HepG2 (cell line): ENCODE measurements around the gene SCRT2. TPM values are rescaled to one million over a fixed set of nuclear protein-coding genes. Genes with fewer than 3 reads are reported as not detected.

Experiments used
- ATF2 ChIP-seq: sonication (generic); formaldehyde crosslinking; IDR thresholded peaks from 2 replicates; pipeline ENCODE4 v1.4.0; 2020; ENCODE audit warnings: missing genetic modification reagents
- EED ChIP-seq: sonication (generic); formaldehyde crosslinking; IDR thresholded peaks from 2 replicates; pipeline ENCODE4 v1.5.0; 2020; ENCODE audit warnings: mild to moderate bottlenecking, missing genetic modification reagents
- FOXO4 ChIP-seq: sonication (generic); formaldehyde crosslinking; conservative IDR thresholded peaks from 2 replicates; pipeline ENCODE4 v1.8.1; 2023; ENCODE audit warnings: missing genetic modification reagents
- GFI1 ChIP-seq: sonication (generic); formaldehyde crosslinking; IDR thresholded peaks from 2 replicates; pipeline ENCODE4 v1.5.0; 2020; ENCODE audit warnings: missing genetic modification reagents, mild to moderate bottlenecking, borderline replicate concordance
- IRF1 ChIP-seq: sonication (generic); formaldehyde crosslinking; IDR thresholded peaks from 2 replicates; pipeline ENCODE4 v1.4.0; 2020; ENCODE audit warnings: low read depth, mild to moderate bottlenecking, missing genetic modification reagents
- KDM6A ChIP-seq: IDR thresholded peaks from 2 replicates; pipeline ENCODE4 v1.6.1; 2016; ENCODE audit warnings: low read depth
- NAIF1 ChIP-seq: sonication (generic); formaldehyde crosslinking; IDR thresholded peaks from 2 replicates; pipeline ENCODE4 v1.5.0; 2020; ENCODE audit warnings: mild to moderate bottlenecking, missing genetic modification reagents, borderline replicate concordance
- NFE2L2 ChIP-seq: fragments of 150-350 bp; IDR thresholded peaks from 2 replicates; pipeline ENCODE4 v1.6.1; 2014; ENCODE audit warnings: low read length
- PHB2 ChIP-seq: fragments of 450-650 bp; IDR thresholded peaks from 2 replicates; pipeline ENCODE4 v1.6.1; 2018; ENCODE audit not compliant: partially characterized antibody
- RBAK ChIP-seq: sonication (generic); formaldehyde crosslinking; IDR thresholded peaks from 2 replicates; pipeline ENCODE4 v1.5.1; 2020; ENCODE audit warnings: mild to moderate bottlenecking, missing genetic modification reagents
- SNAI1 ChIP-seq: sonication (generic); formaldehyde crosslinking; IDR thresholded peaks from 2 replicates; pipeline ENCODE4 v1.5.0; 2020; ENCODE audit warnings: mild to moderate bottlenecking, missing genetic modification reagents, borderline replicate concordance
- WIZ ChIP-seq: sonication (generic); formaldehyde crosslinking; IDR thresholded peaks from 2 replicates; pipeline ENCODE4 v1.5.1; 2020; ENCODE audit warnings: mild to moderate bottlenecking, missing genetic modification reagents
- ZIK1 ChIP-seq: sonication (generic); formaldehyde crosslinking; IDR thresholded peaks from 2 replicates; pipeline ENCODE4 v1.5.0; 2020; ENCODE audit warnings: mild to moderate bottlenecking, low read depth, missing genetic modification reagents, borderline replicate concordance
- ZNF18 ChIP-seq: sonication (generic); formaldehyde crosslinking; IDR thresholded peaks from 2 replicates; pipeline ENCODE4 v1.8.0; 2022; ENCODE audit warnings: mild to moderate bottlenecking, missing genetic modification reagents; ENCODE audit not compliant: insufficient replicate concordance
- ZNF225 ChIP-seq: sonication (generic); formaldehyde crosslinking; IDR thresholded peaks from 2 replicates; pipeline ENCODE4 v1.4.0; 2020; ENCODE audit warnings: mild to moderate bottlenecking, missing genetic modification reagents
- ZNF263 ChIP-seq: sonication (generic); formaldehyde crosslinking; IDR thresholded peaks from 2 replicates; pipeline ENCODE4 v1.4.0; 2020; ENCODE audit warnings: missing genetic modification reagents
- ZNF432 ChIP-seq: sonication (generic); formaldehyde crosslinking; IDR thresholded peaks from 2 replicates; pipeline ENCODE4 v1.5.0; 2020; ENCODE audit warnings: missing genetic modification reagents, mild to moderate bottlenecking, borderline replicate concordance
- ZNF530 ChIP-seq: sonication (generic); formaldehyde crosslinking; IDR thresholded peaks from 2 replicates; pipeline ENCODE4 v1.5.0; 2020; ENCODE audit warnings: low read depth, mild to moderate bottlenecking, missing genetic modification reagents
- ZNF570 ChIP-seq: sonication (generic); formaldehyde crosslinking; IDR thresholded peaks from 2 replicates; pipeline ENCODE4 v1.4.0; 2020; ENCODE audit warnings: mild to moderate bottlenecking, missing genetic modification reagents, borderline replicate concordance
- ZNF703 ChIP-seq: sonication (generic); formaldehyde crosslinking; IDR thresholded peaks from 2 replicates; pipeline ENCODE4 v1.5.1; 2020; ENCODE audit warnings: missing genetic modification reagents, mild to moderate bottlenecking, moderate library complexity, borderline replicate concordance
- polyA plus RNA-seq, 8 experiments: library from polyadenylated mRNA; depleted of rRNA in 3 of 8; stranded (reverse) in 7 of 8; unstranded in 1 of 8; fragments of >200 nt; fragmentation: Illumina TruSeq in 4 of 8; extraction: Trizol in 4 of 8; gene quantifications; 2 replicates each; pipeline versions ENCODE4 v1.2.1 to v1.2.3, GENCODE V29; 2011 to 2016; ENCODE audit warnings: low read depth in 4 of 8, missing spikeins in 1 of 8, mixed read lengths in 1 of 8; ENCODE audit not compliant: insufficient read depth in 1 of 8
- total RNA-seq, 5 experiments: library from RNA; depleted of rRNA; stranded (reverse); fragments of >200 nt; fragmentation: Illumina TruSeq; extraction: Trizol; gene quantifications; 2 replicates each; pipeline ENCODE4 v1.2.3, GENCODE V29; 2016; ENCODE audit warnings: low read depth in 1 of 5

Gene SCRT2
- total and polyA plus RNA-seq, 2 of the 13 experiments (the other 11 are each of a cell fraction or from before 2014, with no cell fraction given), result not detected

GRCh38 chr20:651713-652614, 23.6 kb downstream of the SCRT2 start (continued):
- TF ChIP-seq ZNF263 (no peak; the same call in 1 of the 2 replicates), ZNF18 (CRISPR knock-in tag) (peak; percentile 5), IRF1 (CRISPR knock-in tag) (0 out of 2 replicates have a peak, but pooled peaks have one; percentile 43), RBAK (no peak), SNAI1 (no peak), KDM6A (no peak), PHB2 (no peak), ATF2 (CRISPR knock-in tag) (no peak), ZNF703 (CRISPR knock-in tag) (no peak), ZNF570 (CRISPR knock-in tag) (0 out of 2 replicates have a peak, but pooled peaks have one; percentile 45), GFI1 (CRISPR knock-in tag) (no peak), NFE2L2 (no peak), ZNF225 (CRISPR knock-in tag) (peak; percentile 3; the same call in 1 of the 2 replicates), EED (CRISPR knock-in tag) (no peak), ZIK1 (CRISPR knock-in tag) (no peak), ZNF530 (CRISPR knock-in tag) (no peak), WIZ (CRISPR knock-in tag) (no peak), ZNF432 (CRISPR knock-in tag) (no peak), FOXO4 (CRISPR knock-in tag) (no peak), NAIF1 (CRISPR knock-in tag) (no peak)
